Measurements from ENCODE around the gene CDH23. TPM values are rescaled to one million over a fixed set of nuclear protein-coding genes. Genes with fewer than 3 reads are reported as not detected.

CDH23 gene
- total and polyA plus RNA-seq, 10 of the 15 experiments (the other 5 are each of a cell fraction or from before 2014, with no cell fraction given) = 0.09 to 0.40 (median 0.15) TPM; not detected in 1

DNA sequence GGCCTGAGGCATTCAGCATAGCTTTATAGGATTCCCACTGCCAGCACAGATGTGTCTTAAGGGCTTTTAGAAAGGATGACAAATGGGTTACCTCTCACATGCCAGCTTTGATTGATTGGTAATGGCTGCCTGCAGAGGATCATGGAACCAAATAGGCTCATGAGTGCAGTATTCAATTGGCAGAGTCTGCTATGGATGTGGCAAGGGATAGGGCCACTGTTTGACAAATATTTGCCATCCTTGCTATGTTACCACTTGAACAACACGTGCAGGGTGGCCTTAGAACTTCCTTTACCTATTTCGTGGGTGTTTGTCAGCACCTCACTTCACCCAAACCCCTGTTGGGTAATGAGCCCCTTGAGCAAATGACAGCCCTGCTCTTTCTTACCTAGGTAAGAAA is 183.7 kb downstream of the CDH23 start:
- Histone ChIP-seq H3K4me3 (no peak overlapping the region), H3K9ac (ENCODE audit: control insufficient read depth, insufficient read depth, low read length) (no peak overlapping the region), H3K4me2 (ENCODE audit: control insufficient read depth, insufficient read depth) (no peak overlapping the region), H3K27ac (ENCODE audit: control insufficient read depth, insufficient read depth) (no peak overlapping the region), H3K4me1 (ENCODE audit: control insufficient read depth, insufficient read depth, low read length) (no peaks in the 10 kb centered on the region), H3K27me3 (replicated peaks in 1 of 2; ENCODE audit: control insufficient read depth in 2 of 2, insufficient read depth in 2 of 2, low read length in 1 of 2) (no peaks in the 10 kb centered on the region; a peak in 1 of 4 replicates), H3K9me3 (replicated peaks; ENCODE audit: control insufficient read depth, insufficient read depth, low read length) (no peaks in the 10 kb centered on the region), H4K20me1 (ENCODE audit: control insufficient read depth, insufficient read depth) (no peaks in the 10 kb centered on the region), H3K36me3 (ENCODE audit: control insufficient read depth in 2 of 2, insufficient read depth in 2 of 2, low read length in 1 of 2) (no peaks in the 10 kb centered on the region), H2AFZ (ENCODE audit: control insufficient read depth, low read depth, low read length) (no peak overlapping the region), H3K79me2 (ENCODE audit: control insufficient read depth, insufficient read depth, low read length) (no peaks in the 10 kb centered on the region)
- intact Hi-C loops (cut with micrococcal nuclease; ENCODE audit: unreplicated experiment) (no loop called here), in situ Hi-C loops (cut with MboI) (no loop called here)
- ChIA-PET SMC1A (ENCODE audit: uncharacterized antibody, unreplicated experiment) (no interaction called here), RAD21 (ENCODE audit: unreplicated experiment) (no interaction called here), CTCF (no interaction called here), POLR2A (no interaction called here)
- DNase-seq (ENCODE audit: low read depth, low spot score) (no peak), FAIRE-seq (no peak), ATAC-seq (no peak)
- no peak for TF ChIP-seq CEBPB (IDR thresholded peaks at IDR 0.05; ENCODE audit: borderline replicate concordance in 1 of 2, low read depth in 2 of 2, low read length in 2 of 2)
- TF ChIP-seq GATAD2B (conservative IDR thresholded peaks at IDR 0.05; ENCODE audit: low read depth) = no peak
- no peak for TF ChIP-seq BRCA1 (IDR thresholded peaks at IDR 0.05; ENCODE audit: low read depth, low read length)
- no peak for TF ChIP-seq SMAD1 (IDR thresholded peaks at IDR 0.05; ENCODE audit: low read depth, partially characterized antibody)
- TF ChIP-seq MEF2A (IDR thresholded peaks at IDR 0.05; ENCODE audit: insufficient read depth, low read depth, low read length) = no peak
- TF ChIP-seq ZNF622 (IDR thresholded peaks at IDR 0.05) = no peak
- TF ChIP-seq SMC3 (IDR thresholded peaks at IDR 0.05; ENCODE audit: borderline replicate concordance, low read length) = no peak
- TF ChIP-seq RB1 (IDR thresholded peaks at IDR 0.05; ENCODE audit: borderline replicate concordance) = no peak
- TF ChIP-seq STAT3 (IDR thresholded peaks at IDR 0.05; ENCODE audit: low read depth, low read length) = no peak
- TF ChIP-seq SIN3A (IDR thresholded peaks at IDR 0.05; ENCODE audit: low read depth, low read length) = no peak
- no peak for TF ChIP-seq GABPA (IDR thresholded peaks at IDR 0.05; ENCODE audit: low read depth)
- TF ChIP-seq BHLHE40 (IDR thresholded peaks at IDR 0.05; ENCODE audit: borderline replicate concordance in 1 of 2, low read depth in 2 of 2, low read length in 1 of 2) = no peak
- no peak for TF ChIP-seq CREM (IDR thresholded peaks at IDR 0.05; ENCODE audit: low read depth)
- TF ChIP-seq TBL1XR1 (IDR thresholded peaks at IDR 0.05; ENCODE audit: low read depth, low read length) = no peak
- BruUV-seq (replicated peaks) = no TSS peak
- 0% methylated on average over 2 of the region's 2 CpGs for WGBS (ENCODE audit: insufficient coverage, insufficient replicate concordance, low lambda C conversion rate, missing lambda C conversion rate)

Data from GM12878 (cell line).